Skeletal muscle cell (primary cell): ENCODE data around the gene HS6ST3.

Source experiments
- DNase-seq: peaks from one replicate; pipeline ENCODE4 v3.0.0-alpha.2; 2010; ENCODE audit warnings: low read depth
- H3K4me3 ChIP-seq: 2 replicates; pipeline ENCODE4 v1.5.1; 2011; ENCODE audit warnings: low read depth, mild to moderate bottlenecking, control low read depth, low read length, moderate library complexity

HS6ST3 gene

DNA sequence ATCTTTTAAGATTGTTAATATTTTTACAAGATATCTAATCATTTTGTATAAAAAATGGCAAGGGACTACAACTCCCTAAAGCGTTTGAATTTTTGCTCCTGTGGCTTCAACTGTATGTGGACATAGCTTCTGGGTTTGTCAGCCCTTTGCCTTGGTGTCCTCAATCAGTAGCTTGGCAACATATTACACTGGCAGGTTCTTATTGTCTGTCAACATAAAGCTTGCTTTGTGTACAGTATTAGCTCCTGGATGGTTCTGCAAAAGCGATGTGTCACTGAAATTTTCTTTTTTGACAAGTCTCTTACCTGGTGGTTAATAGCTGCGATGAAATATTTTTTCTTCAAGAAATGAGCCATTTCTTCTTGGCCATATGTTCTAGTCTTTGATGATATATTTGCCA is 190.0 kb downstream of the HS6ST3 start:
- no peak for DNase-seq
- no peak overlapping the region for H3K4me3 ChIP-seq

GRCh38 chr13:96284971-96285370 is 195.1 kb downstream of the HS6ST3 start:
- no peak overlapping the region for H3K4me3 ChIP-seq
- DNase-seq = no peak

DNA sequence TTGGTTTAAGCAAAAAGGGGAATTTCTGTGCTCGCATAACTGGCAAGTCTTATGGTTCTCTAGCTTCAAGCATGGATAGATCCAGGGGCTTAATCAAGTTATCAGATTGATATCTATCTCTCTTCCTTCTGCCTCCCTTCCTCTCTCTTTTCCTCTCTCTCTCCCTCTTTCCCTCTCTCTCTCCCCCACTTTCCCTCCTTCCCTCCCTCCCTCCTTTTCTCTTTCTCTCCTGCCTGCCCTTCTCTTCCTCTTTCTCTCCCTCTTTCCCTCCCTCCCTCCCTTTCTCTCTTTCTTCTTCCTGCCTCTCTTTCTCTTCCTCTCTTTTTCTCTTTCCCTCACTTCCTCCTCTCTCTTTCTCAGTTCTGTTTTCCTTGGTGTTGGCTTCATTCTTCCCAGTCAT is 195.8 kb downstream of the HS6ST3 start:
- no peak for DNase-seq
- H3K4me3 ChIP-seq = no peak overlapping the region

DNA sequence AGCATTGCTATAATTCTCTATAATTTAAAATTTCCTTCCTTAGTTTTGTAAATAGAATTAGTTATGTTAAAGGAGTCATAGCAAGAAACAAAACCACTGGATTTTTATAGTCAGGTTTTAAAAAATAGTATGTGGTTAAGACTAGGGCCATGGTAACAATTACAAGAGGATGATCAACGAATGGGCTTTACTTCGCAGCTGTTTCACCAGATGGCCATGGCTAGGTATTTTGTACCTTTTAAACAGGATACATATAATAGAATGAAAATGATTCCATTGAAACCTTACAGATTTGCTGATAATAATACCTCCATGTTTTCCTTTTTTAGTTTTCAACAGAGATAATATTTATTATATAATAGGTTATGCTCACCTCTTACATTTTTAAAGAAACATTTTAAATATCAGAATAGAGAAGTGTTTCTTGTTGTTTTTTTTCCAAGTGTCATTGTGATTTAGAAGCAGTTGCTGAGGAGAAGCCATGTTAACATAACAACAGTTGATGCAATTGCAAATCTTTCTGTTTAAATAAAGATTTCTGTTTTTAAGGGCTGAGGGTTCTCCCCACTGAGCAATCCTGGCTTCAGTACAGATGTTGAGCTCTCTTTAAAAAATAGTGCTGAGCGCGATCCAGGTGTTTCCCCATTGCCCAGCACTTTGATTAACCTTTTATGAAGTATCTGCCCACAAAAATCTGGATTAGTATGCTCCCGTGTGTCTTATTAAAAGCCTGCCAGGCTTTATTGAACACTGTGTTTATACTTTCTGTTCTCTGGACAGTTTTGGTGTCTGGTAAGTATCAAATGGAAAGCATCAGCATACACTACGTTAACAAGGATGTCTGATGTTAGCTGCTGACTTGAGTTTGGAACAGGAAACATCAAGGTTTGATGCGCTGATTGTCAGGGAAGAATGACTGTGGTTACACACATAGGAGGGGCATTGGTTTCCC is 205.3 kb downstream of the HS6ST3 start:
- H3K4me3 ChIP-seq = no peak overlapping the region
- no peak for DNase-seq

DNA sequence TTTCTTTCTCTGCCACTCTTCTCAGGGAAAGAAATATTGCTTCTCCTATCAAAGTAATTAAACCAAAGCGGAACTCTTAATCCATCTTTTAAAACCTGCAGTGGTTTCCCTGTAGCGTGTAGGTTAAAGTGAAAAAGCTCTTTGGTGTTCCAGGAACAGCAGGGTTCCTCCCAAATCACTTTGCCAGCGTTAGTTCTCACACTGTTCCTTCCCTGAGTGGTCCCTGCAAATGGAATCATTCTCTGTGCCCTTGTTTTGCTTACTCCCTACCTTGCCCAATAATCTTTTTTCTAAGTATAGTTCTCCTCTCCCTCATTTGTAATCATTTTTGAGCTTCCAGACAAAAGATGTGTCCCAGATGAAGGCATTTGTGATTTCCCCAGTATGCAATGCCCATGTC is 207.5 kb downstream of the HS6ST3 start:
- no peak for DNase-seq
- no peak overlapping the region for H3K4me3 ChIP-seq

- no peak overlapping the region for H3K4me3 ChIP-seq
- no peak for DNase-seq
Observed at GRCh38 chr13:96299235-96299634, 209.3 kb downstream of the HS6ST3 start.

DNA sequence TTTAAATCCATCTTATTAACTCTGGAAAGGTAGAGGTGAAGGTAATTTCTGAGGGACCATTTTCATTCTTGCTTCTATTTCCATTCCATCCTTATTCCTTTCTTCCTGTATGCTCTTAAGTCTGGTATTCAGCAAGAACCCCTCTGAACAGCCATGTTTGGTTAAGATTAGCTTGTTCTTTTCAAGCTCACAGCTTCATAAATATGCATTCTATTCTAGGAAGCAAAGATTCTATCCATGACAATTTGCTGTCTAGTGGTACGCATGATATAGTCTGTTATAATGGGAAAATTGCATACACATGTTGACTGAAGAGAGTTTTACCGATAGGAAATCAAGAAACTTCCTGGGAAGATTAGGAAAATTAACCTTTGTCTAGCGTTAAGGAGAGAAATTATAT is 218.7 kb downstream of the HS6ST3 start:
- H3K4me3 ChIP-seq = no peak overlapping the region
- no peak for DNase-seq

DNA sequence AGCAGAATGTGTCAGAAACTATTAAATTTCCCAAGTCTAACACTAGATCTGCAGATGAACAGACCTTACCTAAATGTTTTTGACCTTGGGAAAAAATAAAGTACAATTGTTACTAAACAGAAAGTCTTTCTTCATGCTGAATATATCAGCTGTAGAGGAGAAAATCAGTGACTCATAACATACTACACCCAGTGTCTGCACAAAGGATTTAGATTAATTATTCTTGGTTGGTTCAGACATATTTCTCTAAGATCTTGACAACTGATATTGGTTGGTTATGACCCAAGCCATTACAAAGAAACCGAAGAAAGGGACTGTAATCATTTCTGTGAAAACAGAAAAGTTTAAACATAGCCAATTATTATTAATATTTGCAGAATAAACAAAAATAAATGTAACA is 225.1 kb downstream of the HS6ST3 start:
- no peak for DNase-seq
- no peak overlapping the region for H3K4me3 ChIP-seq

- H3K4me3 ChIP-seq = no peak overlapping the region
- no peak for DNase-seq
Observed at GRCh38 chr13:96338030-96338429, 248.1 kb downstream of the HS6ST3 start.

- no peak overlapping the region for H3K4me3 ChIP-seq
- DNase-seq = no peak
Observed at GRCh38 chr13:96342286-96342685, 252.4 kb downstream of the HS6ST3 start.

DNA sequence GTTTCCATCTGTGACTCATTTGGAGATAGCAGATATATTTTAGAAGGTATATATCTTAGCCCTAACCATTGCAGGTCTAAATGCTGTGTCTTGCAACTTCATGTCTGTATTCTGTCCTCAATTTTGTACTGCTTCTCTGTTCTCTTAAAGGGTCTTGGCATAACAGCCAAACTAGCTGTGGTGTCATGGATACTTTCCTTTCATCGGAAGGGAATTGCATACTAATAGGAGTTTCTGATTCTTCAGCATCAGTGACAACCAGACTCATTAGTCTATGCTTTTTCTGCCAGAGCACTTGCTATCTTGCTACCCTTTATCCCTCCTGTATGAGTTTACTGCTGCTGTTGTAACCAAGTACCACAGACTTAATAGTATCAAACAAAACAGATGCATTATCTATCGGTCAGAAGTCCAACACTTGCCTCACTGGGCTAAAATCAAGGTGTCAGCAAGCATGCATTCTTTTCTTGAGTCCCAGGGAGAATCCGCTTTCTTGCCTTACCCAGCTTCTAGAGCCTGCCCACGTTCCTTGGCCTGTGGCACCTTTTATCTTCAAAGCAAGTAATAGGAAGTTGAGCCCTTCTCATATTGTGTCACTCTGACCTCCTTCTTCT is 253.1 kb downstream of the HS6ST3 start:
- no peak for DNase-seq

GRCh38 chr13:96346921-96347320 is 257.0 kb downstream of the HS6ST3 start:
- H3K4me3 ChIP-seq = no peak overlapping the region
- DNase-seq = no peak

More for the DNA sequence above, 253.1 kb downstream of the HS6ST3 start:
- H3K4me3 ChIP-seq = no peak overlapping the region

DNA sequence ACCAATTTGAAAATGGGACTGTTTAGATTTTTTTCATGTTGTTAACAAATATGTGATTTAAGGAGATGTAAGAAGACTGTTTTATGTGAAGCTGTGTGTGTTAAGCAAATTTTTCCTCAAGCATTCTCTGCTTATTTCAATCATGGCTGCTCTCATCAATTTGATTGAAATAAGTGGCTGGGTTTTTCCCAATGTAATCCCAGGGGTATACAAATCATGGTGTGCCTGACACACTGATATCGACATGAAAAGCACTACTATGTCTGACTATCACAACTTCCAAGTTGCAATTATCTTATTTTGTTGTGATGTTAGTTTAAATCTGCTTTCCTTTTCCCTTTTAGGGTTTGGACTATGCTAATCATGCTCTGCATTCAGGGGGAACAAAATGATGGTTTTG is 283.7 kb downstream of the HS6ST3 start:
- no peak overlapping the region for H3K4me3 ChIP-seq
- DNase-seq = no peak

DNA sequence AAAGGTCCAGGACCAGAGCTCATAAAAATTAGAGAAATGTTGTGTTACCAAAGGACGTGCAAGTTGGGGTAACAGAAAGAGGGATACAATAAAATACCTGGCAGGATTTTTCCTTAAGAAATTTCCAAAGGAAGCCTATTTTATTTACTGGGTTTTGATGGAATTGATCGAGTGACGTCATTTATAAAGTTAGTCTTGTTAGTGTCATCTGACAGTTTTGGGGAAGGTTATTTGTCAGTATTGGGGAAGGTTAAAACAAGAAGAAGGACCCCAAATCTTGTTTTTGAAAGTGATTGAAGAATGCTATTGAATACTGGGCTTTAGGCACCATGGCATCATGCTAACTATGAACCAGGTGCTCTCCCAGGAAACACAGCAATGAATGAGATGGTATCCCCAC is 287.9 kb downstream of the HS6ST3 start:
- H3K4me3 ChIP-seq = no peak overlapping the region
- DNase-seq = no peak

GRCh38 chr13:96379967-96380366 is 290.1 kb downstream of the HS6ST3 start:
- H3K4me3 ChIP-seq = no peak overlapping the region
- no peak for DNase-seq

GRCh38 chr13:96381681-96382080 is 291.8 kb downstream of the HS6ST3 start:
- no peak for DNase-seq
- no peak overlapping the region for H3K4me3 ChIP-seq

- DNase-seq = no peak
- no peak overlapping the region for H3K4me3 ChIP-seq
Observed at GRCh38 chr13:96388598-96388997, 298.7 kb downstream of the HS6ST3 start.

- no peak for DNase-seq
- no peak overlapping the region for H3K4me3 ChIP-seq
Observed at GRCh38 chr13:96391606-96392005, 301.7 kb downstream of the HS6ST3 start.

- DNase-seq = no peak
Observed at GRCh38 chr13:96397807-96398206, 307.9 kb downstream of the HS6ST3 start.

DNA sequence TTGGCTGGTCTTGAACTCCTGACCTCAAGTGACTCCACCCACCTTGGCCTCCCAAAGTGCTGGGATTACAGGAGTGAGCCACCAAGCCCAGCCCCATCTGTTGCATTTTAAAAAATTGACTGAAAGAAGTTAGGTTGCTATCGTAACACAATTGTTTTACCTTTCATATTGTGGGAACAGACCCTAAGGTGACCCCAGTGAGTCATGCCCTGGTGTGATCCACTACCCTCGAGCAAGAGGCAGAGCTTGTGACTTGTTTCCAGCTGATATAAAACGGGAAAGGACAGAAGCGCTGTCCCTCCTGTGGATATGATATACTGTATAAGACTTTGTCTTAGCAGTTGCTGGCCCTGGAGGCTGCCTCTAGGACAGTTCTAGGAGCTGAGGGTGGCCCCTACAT is 308.6 kb downstream of the HS6ST3 start:
- DNase-seq = no peak
- no peak overlapping the region for H3K4me3 ChIP-seq

More at GRCh38 chr13:96397807-96398206, 307.9 kb downstream of the HS6ST3 start:
- no peak overlapping the region for H3K4me3 ChIP-seq

DNA sequence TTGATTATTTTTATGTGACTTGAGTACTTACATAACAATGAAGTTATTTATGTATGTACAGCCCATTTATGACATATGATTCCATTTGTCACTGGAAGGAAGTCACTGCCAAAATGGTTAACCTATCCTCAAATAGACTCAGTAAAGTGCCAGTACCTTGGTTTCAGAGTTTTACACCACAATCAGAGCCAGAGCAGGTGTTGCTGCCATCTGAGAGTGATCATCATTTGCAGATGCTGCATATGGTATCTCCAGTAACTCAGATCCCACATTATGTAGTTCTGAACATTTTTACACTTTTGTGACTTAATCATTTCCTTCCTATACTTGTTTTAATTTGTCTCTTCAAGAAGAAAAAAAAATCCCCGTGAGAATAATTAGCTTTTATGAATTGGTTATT is 313.3 kb downstream of the HS6ST3 start:
- no peak overlapping the region for H3K4me3 ChIP-seq
- no peak for DNase-seq
